Smooth muscle cell (in vitro differentiated cells): Measurements from ENCODE around the gene CST11. TPM values are rescaled to one million over a fixed set of nuclear protein-coding genes. Genes with fewer than 3 reads are reported as not detected.

ENCODE experiments used
- DNase-seq: peaks from one replicate; lab custom pipeline; 2025; ENCODE audit not compliant: unreplicated experiment; lab: John Stamatoyannopoulos, UW
- H2AFZ ChIP-seq: fragments of 200-600 bp; sonication (generic); 2 replicates; pipeline ENCODE4 v1.6.0; 2016; ENCODE audit warnings: antibody characterized with exemption, low read depth, mild to moderate bottlenecking
- H3F3A ChIP-seq: fragments of 200-600 bp; sonication (generic); 2 replicates; pipeline ENCODE4 v1.6.0; 2017; ENCODE audit warnings: antibody characterized with exemption, low read depth
- H3K27ac ChIP-seq: fragments of 200-600 bp; sonication (generic); 2 replicates; pipeline ENCODE4 v1.5.1; 2016; ENCODE audit warnings: low read depth, mild to moderate bottlenecking
- H3K27me3 ChIP-seq: fragments of 200-600 bp; sonication (generic); 2 replicates; pipeline ENCODE4 v1.6.1; 2016; ENCODE audit warnings: low read depth, mild to moderate bottlenecking
- H3K36me3 ChIP-seq: fragments of 200-600 bp; sonication (generic); 2 replicates; pipeline ENCODE4 v1.5.1; 2016; ENCODE audit warnings: low read depth
- H3K4me1 ChIP-seq: fragments of 200-600 bp; sonication (generic); 2 replicates; pipeline ENCODE4 v1.5.1; 2016; ENCODE audit warnings: low read depth
- H3K4me2 ChIP-seq: fragments of 200-600 bp; sonication (generic); 2 replicates; pipeline ENCODE4 v1.6.0; 2016; ENCODE audit warnings: mild to moderate bottlenecking
- H3K4me3 ChIP-seq: fragments of 200-600 bp; sonication (generic); 2 replicates; pipeline ENCODE4 v1.5.1; 2016; ENCODE audit warnings: mild to moderate bottlenecking
- H3K79me2 ChIP-seq: fragments of 200-600 bp; sonication (generic); 2 replicates; pipeline ENCODE4 v1.6.0; 2016; ENCODE audit warnings: low read depth, mild to moderate bottlenecking
- H3K9ac ChIP-seq: fragments of 200-600 bp; sonication (generic); 2 replicates; pipeline ENCODE4 v1.6.0; 2016; ENCODE audit warnings: low read depth
- H3K9me3 ChIP-seq: fragments of 200-600 bp; sonication (generic); replicated peaks from 2 replicates; pipeline ENCODE4 v1.5.1; 2016; ENCODE audit warnings: low read depth
- H4K20me1 ChIP-seq: fragments of 200-600 bp; sonication (generic); 2 replicates; pipeline ENCODE4 v1.6.0; 2016; ENCODE audit warnings: low read depth
- WGBS: methylation state at CpG from one replicate; pipeline ENCODE4 v1.1.7; 2016; ENCODE audit warnings: low lambda C conversion rate; 5-methylcytosine and 5-hydroxymethylcytosine counted together
- polyA plus RNA-seq: library from polyadenylated mRNA; unstranded; fragments of >200 nt; fragmentation: Nextera tagmentation; extraction: Ambion mirVana; gene quantifications from 2 replicates; pipeline ENCODE4 v1.2.1, GENCODE V29; 2016
- total RNA-seq: library from RNA; depleted of rRNA; stranded (reverse); fragments of >200 nt; gene quantifications from 2 replicates; pipeline ENCODE4 v1.2.3, GENCODE V29; 2014
- TF ChIP-seq, protein P1 (sequence below): fragments of 200-600 bp; sonication (generic); IDR thresholded peaks from 2 replicates; pipeline ENCODE4 v1.5.1; 2017; ENCODE audit warnings: borderline replicate concordance, mild to moderate bottlenecking, antibody characterized with exemption; ENCODE audit not compliant: insufficient read depth, poor library complexity, severe bottlenecking

CST11 gene
- total and polyA plus RNA-seq, 2 experiments from 2014 or later = not detected

DNA sequence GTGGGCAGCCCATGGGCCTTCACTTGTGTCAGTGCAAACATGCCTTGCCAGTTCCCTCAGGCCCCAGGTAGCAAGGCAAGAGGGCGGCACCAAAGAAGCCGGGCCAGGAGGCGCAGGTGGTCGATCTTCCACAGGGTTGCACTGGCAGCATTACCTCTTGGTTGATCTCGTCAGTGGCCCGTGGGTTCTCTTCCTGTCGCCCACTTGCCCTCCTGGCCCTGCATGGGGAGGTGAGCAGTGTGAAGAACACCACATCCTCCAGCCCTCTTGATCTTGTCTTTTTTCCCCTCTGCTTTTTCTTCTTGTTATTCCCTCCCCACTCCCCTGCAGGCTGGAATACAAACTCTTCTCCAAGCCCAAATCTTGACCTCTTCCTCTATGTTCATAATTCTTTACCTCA lies 3.0 kb upstream of the CST11 start:
- no peak overlapping the region for H3K9ac ChIP-seq
- no peaks in the 10 kb centered on the region for H3K4me1 ChIP-seq
- 97% methylated on average over 7 of the region's 7 CpGs for WGBS
- no peaks in the 10 kb centered on the region for H4K20me1 ChIP-seq
- no peak overlapping the region for H3K4me3 ChIP-seq
- H3F3A ChIP-seq = no peaks in the 10 kb centered on the region
- no peak for DNase-seq
- TF ChIP-seq, protein P1, sequence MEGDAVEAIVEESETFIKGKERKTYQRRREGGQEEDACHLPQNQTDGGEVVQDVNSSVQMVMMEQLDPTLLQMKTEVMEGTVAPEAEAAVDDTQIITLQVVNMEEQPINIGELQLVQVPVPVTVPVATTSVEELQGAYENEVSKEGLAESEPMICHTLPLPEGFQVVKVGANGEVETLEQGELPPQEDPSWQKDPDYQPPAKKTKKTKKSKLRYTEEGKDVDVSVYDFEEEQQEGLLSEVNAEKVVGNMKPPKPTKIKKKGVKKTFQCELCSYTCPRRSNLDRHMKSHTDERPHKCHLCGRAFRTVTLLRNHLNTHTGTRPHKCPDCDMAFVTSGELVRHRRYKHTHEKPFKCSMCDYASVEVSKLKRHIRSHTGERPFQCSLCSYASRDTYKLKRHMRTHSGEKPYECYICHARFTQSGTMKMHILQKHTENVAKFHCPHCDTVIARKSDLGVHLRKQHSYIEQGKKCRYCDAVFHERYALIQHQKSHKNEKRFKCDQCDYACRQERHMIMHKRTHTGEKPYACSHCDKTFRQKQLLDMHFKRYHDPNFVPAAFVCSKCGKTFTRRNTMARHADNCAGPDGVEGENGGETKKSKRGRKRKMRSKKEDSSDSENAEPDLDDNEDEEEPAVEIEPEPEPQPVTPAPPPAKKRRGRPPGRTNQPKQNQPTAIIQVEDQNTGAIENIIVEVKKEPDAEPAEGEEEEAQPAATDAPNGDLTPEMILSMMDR = no peak
- no peaks in the 10 kb centered on the region for H3K79me2 ChIP-seq
- H3K4me2 ChIP-seq = no peak overlapping the region
- no peak overlapping the region for H3K27ac ChIP-seq
- H2AFZ ChIP-seq = no peak overlapping the region
- H3K9me3 ChIP-seq = no peaks in the 10 kb centered on the region
- no peaks in the 10 kb centered on the region for H3K27me3 ChIP-seq
- H3K36me3 ChIP-seq = no peaks in the 10 kb centered on the region

DNA sequence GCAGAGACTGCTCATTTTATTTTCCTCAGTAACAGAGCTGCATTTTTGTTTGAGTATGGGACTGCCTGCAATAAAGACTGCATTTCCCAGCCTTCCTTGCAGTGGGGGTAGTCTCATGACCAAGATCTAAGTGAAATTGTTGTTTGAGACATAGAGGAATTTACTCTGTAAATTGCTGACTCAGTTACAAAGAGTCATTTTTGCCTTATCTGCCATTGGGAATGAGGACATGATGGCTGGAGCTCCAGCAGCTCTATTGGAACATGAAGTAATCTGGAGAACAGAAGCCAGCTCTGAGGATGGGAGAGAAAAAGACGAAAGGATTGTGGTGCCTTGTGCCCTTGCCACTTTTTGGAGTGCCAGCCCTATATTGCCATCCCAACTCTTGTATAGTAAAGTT lies 2.1 kb upstream of the CST11 start:
- DNase-seq = no peak
- no peaks in the 10 kb centered on the region for H3K9me3 ChIP-seq
- no peaks in the 10 kb centered on the region for H3K27me3 ChIP-seq
- no peaks in the 10 kb centered on the region for H3K79me2 ChIP-seq
- H3K36me3 ChIP-seq = no peaks in the 10 kb centered on the region
- H3F3A ChIP-seq = no peaks in the 10 kb centered on the region
- TF ChIP-seq, protein P1 = no peak
- no peak overlapping the region for H3K4me2 ChIP-seq
- no peak overlapping the region for H3K9ac ChIP-seq
- H3K27ac ChIP-seq = no peak overlapping the region
- WGBS = 94% methylated on average over 1 of the region's 1 CpG
- no peak overlapping the region for H2AFZ ChIP-seq
- H3K4me3 ChIP-seq = no peak overlapping the region
- H4K20me1 ChIP-seq = no peaks in the 10 kb centered on the region
- no peaks in the 10 kb centered on the region for H3K4me1 ChIP-seq

DNA sequence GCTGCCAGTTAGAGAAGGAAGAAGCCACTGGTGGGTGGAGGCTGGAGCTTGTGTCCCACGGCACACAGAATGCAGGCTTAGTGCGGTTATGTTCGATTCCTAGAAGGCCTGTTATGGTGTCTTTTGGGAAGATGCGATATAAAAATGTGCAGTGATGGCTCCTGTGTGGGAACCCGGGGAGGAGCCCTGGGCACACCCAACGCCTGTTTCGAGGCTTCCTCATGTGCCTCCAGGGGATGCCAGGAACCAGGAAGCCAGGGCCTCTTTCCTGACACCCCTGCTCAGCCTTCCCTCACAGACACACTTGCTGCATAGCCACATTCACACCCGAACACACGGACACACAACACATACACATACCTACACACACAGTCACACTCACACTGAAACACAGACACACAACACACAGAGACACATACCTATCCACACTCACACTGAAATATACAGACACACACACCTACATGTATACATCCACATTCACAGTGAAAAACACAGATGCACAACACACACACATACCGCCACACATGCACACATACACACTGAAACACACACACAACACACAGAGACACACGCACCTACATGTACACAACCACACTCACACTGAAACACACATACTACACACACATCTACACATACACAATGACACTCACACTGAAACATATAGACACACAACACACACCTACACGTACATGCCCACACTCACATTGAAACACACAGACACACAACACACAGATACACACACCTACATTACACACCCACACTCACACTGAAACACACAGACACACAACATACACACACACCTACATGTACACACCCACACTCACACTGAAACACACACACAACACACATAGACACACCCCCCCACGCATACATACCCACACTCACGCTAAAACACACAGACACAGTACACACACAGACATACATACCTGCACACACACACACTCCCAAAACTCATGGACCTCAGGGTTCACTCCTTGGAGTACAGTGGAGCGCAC lies 1.2 kb upstream of the CST11 start:
- Histone ChIP-seq H3K27ac (no peak overlapping the region), H2AFZ (no peak overlapping the region), H3K4me1 (no peaks in the 10 kb centered on the region), H3K4me3 (no peak overlapping the region), H3K36me3 (no peaks in the 10 kb centered on the region), H3K4me2 (no peak overlapping the region), H3K9ac (no peak overlapping the region), H3K9me3 (no peaks in the 10 kb centered on the region), H3F3A (no peaks in the 10 kb centered on the region), H3K79me2 (no peaks in the 10 kb centered on the region), H4K20me1 (no peaks in the 10 kb centered on the region), H3K27me3 (no peaks in the 10 kb centered on the region)
- 93% methylated on average over 15 of the region's 15 CpGs for WGBS
- DNase-seq = no peak
- TF ChIP-seq, protein P1 = no peak
